Measurements from ENCODE around the gene OR52H1.

The OR52H1 gene

DNA sequence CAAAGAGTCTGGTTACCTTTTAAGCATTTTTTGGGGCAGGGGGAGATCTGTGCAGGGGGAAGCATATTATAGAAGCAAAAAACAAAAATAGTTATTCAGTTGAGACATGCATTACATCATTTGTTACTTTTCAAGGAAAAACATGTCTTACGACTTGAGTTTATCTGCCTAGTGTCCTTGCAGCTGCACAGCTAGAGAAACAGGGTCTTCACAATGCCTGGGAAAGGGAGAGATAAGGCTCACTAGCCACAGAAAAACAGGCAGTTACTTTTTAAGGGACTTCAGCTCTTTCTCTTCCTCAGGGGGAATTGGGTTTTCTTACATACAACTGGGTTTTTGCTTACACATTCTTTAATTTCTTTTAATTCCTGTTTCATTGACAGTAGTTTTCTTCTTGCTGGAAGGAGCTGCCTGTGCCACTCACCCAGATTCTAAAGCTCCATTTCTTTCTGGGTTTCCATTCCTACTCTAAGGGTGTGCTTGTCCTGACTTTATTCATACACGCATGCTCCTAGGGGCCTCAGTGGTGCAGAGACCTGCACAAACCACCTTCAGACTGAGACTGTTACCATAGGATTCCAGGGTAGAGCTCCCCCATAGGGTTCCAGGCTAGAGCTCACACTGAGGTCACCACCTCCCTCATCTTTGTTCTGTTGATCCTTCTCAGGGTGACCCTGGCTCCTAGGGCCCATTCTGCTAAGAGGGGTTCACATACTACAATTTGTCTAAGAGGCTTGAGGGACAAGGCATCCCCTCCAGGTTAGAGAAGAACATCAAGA, 17.1 kb downstream of the OR52H1 start:
- DNase-seq, result no peak

- no peak for DNase-seq
Measured at GRCh38 chr11:5528495-5528894, 19.8 kb downstream of the OR52H1 start.

GRCh38 chr11:5527716-5528115, 20.6 kb downstream of the OR52H1 start:
- DNase-seq, result no peak

- no peak for DNase-seq
Measured at GRCh38 chr11:5524756-5525155, 23.6 kb downstream of the OR52H1 start.

DNA sequence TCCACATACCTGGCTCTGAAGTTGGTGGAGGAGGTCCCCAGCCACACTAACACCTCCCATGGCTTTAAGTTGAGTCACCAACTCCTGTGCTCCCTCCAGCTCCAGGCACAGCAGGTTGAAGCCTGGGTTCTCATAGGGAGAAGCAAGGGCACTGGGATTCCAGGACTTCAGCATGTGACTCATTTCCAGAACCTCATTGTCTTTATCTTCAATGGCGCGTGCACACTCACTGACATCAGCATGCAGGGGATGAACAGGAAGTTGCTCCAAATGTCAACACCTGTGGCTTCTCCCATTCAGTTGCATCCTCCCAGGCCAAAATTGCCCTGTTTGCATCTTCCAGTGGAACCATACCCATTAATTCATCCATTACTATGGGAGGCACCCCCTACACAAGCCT, 26.0 kb downstream of the OR52H1 start:
- DNase-seq, result no peak

- no peak for DNase-seq
Measured at GRCh38 chr11:5521540-5521939, 26.8 kb downstream of the OR52H1 start.

- DNase-seq, result no peak
Measured at GRCh38 chr11:5516599-5516998, 31.7 kb downstream of the OR52H1 start, which contains the start of gene UBQLNL. UBQLNL (minus strand) TSS chr11:5516699; CDS start chr11:5516441, 258 bp downstream.

- DNase-seq, result no peak
Measured at GRCh38 chr11:5514841-5515240, 33.5 kb downstream of the OR52H1 start.

DNA sequence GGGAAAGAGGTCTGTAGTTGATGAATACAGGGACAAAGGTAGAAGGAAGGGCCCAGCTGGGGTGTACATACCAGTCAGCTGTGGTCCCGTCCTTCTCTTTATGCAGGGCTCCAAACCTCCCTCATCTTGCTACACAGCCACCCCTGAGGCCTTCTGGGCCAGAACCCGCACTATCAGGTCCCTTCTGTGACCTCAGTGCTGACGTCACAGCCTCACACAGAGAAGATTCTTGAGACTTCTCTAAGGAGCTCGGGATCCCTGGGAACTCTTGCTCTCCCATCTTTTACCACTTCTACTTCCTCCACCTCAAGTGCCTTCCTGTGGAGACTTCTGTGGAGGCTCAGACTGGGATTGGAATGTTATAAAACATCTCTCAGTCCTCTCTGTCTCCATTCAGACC, 38.5 kb downstream of the OR52H1 start, which contains the start of gene UBQLN3:
UBQLN3 (minus strand) TSS at position 155 of the 400 bp plus-strand sequence. CDS start 399 bp downstream, outside the sequence.
- no peak for DNase-seq

DNA sequence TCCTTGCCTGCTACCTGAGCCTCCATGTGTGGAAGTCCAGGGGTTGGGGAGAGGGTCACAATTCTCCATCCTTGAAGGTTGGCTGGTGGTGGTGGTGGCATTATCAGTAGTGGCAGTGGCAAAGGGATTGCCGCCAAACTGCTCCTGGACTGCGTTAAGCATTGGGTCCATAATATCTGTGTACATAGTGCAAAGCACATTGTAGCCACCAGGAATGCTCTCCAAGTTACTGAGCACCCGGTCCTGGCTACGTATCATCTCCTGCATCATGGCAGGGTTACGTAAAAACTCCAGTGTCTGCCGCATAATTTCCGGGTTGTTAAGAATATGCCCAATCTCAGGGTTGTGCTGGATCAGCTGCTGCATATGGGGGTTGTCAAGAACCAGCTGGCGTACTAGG, 39.7 kb downstream of the OR52H1 start:
- no peak for DNase-seq

DNA sequence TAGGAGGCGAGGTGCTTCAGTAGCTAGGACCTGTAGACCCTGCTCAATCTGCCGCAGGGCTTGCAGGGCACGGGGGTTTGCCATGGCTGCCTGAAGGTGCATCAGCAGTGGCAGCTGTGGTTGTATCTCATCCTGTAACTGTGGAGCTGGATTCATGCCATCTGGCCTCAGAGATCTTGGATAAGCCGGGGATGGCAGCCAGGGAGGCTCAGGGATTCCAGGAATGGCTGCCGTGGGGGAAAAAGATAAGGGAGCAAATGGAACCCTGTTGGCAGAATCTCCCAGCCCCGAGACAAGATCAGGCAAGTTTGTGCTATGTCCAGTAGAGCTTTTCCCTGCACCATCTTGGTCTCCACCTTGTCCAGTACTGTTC, 40.4 kb downstream of the OR52H1 start:
- no peak for DNase-seq

DNA sequence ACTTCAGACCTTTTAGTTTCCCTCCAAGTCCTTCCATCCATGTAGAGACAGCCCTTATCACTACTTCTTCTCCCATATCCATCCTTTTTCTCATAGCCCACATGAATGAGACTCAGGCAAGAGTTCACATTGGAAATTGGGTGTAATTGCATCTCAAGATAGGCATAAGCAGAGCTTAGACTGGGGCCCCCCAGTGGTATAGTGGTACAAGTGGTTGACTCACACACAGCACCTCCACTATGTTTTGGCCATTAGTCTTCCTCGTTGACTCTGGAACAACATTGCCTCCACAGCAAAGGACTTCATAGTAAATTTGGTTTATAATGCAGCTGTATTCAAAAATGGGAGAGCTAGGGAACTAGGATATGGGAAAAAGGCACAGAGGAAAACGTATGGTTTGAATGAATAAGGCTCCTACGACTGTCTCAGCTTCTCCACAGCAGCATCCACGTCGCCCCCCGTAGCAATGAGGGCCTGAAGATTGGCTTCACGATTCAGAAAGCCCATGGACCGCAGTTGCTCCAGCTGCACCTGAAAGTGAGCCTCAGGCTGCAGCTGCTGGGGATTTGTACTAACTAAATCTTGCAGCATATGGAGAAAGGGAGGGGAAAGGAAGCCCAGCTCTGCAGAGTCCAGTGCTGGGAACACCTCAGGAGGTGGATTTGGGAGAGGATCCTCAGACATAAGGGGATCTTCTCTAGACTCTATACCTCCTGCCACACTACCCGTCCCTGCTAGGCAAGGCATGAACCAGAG, 41.0 kb downstream of the OR52H1 start:
- DNase-seq, result no peak

DNA sequence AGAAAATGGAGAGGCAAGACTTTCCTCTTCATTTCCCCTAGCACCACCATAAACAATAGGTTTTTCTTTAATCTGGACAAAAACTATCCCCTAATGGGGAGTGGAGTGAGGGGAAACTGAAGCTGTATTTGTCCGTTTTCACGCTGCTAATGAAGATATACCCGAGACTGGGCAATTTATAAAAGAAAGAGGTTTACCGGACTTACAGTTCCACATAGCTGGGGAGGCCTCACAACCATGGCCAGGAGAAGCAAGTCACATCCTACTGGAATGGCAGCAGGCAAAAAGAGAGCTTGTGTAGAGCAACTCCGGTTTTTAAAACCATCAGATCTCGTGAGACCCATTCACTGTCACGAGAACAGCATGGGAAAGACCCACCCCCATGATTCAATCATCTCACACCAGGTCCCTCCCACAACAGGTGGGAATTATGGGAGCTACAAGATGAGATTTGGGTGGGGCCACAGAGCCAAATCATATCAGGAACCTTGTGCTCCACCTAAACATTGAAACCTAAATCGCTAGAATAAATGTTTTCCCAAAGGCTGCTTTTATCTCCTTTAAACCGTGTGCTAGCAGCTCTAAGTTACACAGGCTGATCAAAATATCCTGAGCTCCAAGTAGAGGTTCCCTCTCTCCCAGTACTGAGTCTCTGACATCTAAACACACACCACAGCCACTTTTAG, 42.8 kb downstream of the OR52H1 start:
- DNase-seq, result no peak

- no peak for DNase-seq
Measured at GRCh38 chr11:5504403-5504921, 43.9 kb downstream of the OR52H1 start.

DNA sequence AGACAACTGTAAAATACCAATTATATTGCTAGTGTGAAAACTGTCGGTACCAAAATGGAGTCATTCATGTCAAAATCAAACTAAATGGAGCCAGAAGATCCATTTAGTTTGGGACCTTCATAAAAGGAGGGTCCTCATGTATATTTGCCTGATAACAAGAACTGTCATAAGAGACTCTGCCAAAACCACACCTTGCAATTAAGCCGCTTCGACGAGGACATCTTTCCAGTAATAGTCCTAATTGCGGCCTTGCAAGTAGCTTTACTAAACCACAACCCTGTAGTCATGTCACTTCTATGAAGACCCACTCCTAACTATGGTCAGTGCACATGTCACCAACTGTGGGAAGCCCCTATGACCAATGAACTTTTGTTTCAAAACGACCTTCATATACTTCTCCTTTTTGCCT, 47.9 kb downstream of the OR52H1 start:
- DNase-seq, result no peak

DNA sequence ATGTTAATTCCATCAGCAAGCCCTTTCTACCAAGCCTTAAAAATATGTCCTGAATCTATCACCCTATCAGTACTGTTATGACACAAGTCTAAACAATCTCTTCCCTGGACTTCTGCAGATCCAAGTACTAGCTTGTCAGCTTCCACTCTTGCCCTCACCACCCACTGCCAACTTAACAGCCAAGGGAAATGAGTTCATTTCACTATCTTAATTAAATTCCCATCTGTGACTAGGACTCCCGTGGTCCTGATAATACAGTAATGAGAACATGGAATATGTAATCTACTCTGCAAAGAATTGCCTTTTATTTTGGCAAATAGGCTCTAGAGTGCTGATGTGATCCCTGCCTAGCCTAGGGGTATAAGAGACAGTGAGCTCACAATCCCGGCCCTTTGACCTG, 48.7 kb downstream of the OR52H1 start:
- DNase-seq, result no peak
